ENCODE measurements around the gene BMERB1.
"Not testable (repeated sequence)": the region's sequence is repeated elsewhere in the genome, so short reads cannot be mapped to it uniquely, and the experiment has no call there.

BMERB1 gene

GRCh38 chr16:15426796-15427195 lies 7.6 kb upstream of the BMERB1 start:
- no peak for DNase-seq

- DNase-seq = peak; percentile 3 to 11
Observed at GRCh38 chr16:15427648-15428239, 6.6 kb upstream of the BMERB1 start.

DNA sequence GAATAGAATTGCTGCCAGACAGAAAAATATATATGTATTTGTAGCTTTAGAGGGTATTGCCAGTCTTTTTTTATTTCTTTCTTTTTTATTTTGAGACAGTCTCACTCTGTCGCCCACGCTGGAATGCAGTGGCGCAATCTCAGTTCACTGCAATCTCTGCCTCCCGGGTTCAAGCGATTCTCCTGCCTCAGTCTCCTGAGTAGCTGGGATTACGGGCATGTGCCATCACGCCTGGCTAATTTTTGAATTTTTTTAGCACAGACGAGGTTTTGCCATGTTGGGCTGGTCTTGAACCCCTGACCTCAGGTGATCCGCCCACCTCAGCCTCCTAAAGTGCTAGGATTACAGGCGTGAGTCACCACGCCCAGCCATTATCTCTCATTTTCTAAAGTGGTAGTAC lies 3.5 kb upstream of the BMERB1 start:
- DNase-seq = not testable (repeated sequence)

DNA sequence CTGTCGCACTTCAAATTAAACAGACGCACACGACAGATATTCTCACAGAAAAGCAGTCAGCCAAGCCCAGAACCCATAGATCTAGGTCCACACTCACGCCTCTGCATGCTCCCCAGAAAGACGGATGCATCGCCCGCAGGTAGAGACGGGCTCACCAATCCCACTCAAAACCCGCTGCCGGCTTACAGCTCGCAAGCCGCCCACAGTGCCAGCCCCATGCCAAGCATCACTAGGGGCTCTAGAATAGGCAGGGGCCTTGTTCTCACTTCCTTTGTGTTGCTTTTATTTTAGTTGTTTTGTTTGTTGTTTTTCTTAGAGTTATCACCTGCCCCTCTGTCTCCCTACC lies 336 bp upstream of the BMERB1 start:
- DNase-seq = no peak

DNA sequence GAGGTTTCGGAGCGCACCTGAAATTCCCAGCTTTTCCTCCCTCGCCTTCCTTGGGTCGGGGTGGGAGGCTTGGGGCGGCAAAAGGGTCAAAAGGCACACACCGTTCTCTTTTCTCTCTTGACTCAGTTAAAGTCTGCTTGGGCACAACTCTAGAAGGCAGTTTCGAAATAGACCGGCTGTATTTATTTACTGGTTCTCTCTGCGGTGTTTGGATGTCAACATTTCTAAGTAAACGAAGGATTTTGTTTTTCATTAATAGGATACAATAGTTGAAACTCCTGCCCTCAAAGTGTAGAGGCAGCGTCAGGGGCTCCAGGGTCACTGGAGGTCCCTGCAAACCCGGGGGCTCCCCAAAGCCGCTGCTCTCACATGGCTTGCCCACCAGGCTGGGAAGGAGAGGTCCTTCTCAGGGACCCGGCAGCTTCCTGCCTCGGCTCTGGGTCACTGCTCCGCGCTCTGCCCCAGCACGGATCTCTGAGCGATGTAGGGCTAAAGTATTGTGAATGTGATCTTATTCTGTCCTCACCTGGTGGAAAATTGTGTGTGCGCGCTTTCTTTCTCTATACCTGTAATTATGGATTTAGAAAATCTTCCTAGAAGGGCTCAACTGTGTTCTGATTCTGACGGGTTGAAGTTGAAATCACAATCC lies 952 bp downstream of the BMERB1 start:
- no peak for DNase-seq

DNA sequence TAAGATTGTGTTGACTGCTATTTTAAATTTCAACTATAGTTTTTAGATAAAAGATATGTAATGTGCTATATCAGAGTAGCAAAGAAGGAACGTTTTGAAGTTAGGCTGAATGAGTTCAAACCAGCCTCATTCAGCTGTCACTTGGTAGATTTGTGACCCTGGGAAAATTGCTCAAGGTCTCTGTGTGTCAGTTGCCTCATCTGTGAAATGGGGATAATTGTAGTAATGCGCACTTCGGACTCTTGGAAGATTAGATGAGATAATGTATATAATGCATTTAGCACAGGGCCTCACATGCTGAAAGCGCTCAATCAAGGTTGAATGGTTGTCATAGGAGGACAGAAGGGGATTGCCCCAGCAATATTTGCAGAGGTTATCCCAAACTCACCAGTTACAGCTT lies 4.7 kb downstream of the BMERB1 start:
- DNase-seq = no peak

DNA sequence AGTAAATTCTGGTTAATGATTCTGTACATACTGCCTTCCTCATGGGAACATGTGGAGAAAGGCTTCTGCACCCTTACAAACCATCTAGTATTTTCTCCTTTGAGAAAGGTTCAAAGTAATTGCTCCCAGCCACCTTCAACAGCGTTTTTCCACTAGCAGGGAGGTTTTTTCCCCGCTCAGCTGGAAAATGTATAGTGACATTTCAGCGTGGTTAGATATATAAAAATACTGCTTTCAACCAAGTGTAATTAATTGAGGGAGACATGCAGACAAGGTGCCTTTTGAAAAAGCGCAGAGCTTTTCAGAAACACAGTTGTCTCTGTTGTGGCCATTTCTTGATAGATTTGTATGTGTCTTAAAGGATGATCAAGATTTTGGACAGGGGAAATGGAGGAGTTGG lies 5.1 kb downstream of the BMERB1 start:
- DNase-seq = no peak

GRCh38 chr16:15440852-15441251 lies 6.5 kb downstream of the BMERB1 start:
- DNase-seq = no peak

DNA sequence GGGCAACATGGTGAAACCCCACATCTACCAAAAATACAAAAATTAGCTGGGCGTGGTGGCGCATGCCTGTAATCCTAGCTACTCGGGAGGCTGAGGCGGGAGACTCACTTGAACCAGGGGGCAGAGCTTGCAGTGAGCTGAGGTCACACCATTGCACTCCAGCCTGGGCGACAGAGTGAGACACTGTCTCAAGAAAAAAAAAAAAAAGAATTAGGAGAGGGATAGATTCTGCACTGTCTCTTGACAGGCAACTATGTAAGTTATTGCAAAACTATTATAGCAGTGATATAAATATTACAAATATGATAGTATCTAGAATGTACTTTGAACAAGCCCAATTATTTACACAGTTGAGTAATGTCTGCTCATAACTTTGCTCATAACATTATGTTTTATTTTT lies 7.8 kb downstream of the BMERB1 start:
- not testable (repeated sequence) for DNase-seq

GRCh38 chr16:15443753-15444152 lies 9.4 kb downstream of the BMERB1 start:
- no peak for DNase-seq

- DNase-seq = no peak
Observed at GRCh38 chr16:15444264-15444663, 9.9 kb downstream of the BMERB1 start.

GRCh38 chr16:15445450-15445849 lies 11.1 kb downstream of the BMERB1 start:
- DNase-seq = no peak

- DNase-seq = no peak
Observed at GRCh38 chr16:15446901-15447300, 12.5 kb downstream of the BMERB1 start.

GRCh38 chr16:15450624-15451023 lies 16.2 kb downstream of the BMERB1 start:
- DNase-seq = no peak

GRCh38 chr16:15451098-15451731 lies 16.8 kb downstream of the BMERB1 start:
- no peak for DNase-seq

GRCh38 chr16:15452246-15452855 lies 18.0 kb downstream of the BMERB1 start:
- no peak for DNase-seq

GRCh38 chr16:15453296-15453695 lies 18.9 kb downstream of the BMERB1 start:
- not testable (repeated sequence) for DNase-seq

DNA sequence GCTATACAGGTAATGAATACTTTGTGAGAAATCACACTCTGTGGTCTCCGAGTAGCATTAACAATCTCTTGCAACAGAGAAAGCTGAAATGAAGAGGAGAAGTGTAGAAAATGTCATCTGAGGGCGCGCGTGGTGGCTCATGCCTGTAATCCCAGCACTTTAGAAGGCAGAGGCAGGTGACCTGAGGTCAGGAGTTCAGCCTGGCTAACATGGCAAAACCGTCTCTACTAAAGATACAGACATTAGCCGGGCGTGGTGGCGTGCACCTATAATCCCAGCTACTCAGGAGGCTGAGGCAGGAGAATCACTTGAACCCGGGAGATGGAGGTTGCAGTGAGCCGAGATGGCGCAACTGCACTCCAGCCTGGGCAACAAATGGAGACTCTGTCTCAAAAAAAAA lies 20.5 kb downstream of the BMERB1 start:
- DNase-seq = not testable (repeated sequence)

GRCh38 chr16:15457400-15457799 lies 23.0 kb downstream of the BMERB1 start:
- no peak for DNase-seq

DNA sequence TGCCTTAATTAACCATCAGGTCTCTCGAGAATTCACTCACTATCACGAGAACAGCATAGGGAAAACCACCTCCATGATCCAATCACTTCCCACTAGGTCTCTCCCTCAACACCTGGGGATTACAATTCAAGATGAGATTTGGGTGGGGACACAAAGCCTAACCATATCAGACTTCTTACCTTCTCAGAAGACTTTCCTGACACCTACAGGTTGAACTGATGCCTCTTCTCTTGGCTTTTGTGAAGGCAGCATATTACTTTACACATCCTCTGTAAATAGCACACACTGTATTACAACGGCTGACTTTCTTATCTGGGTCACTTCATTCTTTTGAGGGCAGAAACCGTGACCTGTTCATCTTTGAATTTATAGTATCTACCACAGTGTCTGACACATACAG lies 23.6 kb downstream of the BMERB1 start:
- DNase-seq = no peak

DNA sequence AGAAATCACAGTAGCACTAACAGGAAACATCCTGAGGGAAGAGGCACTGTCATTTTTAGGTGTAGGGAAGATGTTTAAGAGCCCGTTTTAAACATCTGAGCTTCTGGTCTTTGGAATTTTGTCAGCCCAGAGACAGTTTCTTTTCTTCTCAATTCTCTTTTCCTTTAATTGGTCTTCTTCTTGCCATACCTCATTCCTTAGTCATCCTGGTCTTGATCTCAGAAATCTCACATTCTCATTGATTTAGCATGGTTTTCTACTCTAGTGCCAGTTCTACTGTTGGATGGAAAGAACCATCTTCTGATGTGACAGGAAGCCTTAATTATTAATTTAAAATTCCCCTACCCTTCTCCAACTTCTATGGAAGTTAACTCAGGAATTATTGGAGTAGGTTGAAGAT lies 25.4 kb downstream of the BMERB1 start:
- no peak for DNase-seq

- DNase-seq = no peak
Observed at GRCh38 chr16:15460601-15461000, 26.2 kb downstream of the BMERB1 start.

GRCh38 chr16:15461376-15461775 lies 27.0 kb downstream of the BMERB1 start:
- DNase-seq = no peak

Measured in NCI-H187 (cell line).